GM18868 (cell line): ENCODE results near the gene SPACDR.

Source experiments
- ATAC-seq: cut with Tn5 transposase; IDR thresholded peaks from one replicate; pipeline ENCODE4 v1.9.1; 2021; ENCODE audit warnings: mild to moderate bottlenecking, moderate library complexity; ENCODE audit not compliant: unreplicated experiment

The SPACDR gene

DNA sequence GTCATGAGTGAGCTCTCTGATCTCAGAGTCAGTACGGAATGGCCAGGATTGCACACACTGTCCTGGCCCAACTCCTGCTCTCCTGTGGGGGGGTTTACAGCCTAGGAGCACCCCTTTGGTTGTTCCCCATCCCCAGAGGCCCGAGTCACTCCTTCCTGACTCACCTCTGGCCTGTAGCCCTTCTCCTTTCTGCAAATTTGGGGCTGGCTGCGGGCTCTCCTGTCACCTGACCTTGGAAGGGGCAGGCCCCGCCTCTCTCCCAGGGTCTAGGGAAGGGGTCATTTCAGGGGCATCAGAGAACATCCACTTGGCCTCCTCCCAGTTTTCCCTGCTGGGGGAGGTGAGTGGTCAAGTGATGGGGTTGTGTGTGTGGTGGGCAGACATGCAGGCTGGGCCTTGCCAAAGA lies 21.4 kb upstream of the SPACDR start:
- ATAC-seq: no peak

GRCh38 chr7:100484673-100485045 lies 20.6 kb upstream of the SPACDR start:
- no peak for ATAC-seq

DNA sequence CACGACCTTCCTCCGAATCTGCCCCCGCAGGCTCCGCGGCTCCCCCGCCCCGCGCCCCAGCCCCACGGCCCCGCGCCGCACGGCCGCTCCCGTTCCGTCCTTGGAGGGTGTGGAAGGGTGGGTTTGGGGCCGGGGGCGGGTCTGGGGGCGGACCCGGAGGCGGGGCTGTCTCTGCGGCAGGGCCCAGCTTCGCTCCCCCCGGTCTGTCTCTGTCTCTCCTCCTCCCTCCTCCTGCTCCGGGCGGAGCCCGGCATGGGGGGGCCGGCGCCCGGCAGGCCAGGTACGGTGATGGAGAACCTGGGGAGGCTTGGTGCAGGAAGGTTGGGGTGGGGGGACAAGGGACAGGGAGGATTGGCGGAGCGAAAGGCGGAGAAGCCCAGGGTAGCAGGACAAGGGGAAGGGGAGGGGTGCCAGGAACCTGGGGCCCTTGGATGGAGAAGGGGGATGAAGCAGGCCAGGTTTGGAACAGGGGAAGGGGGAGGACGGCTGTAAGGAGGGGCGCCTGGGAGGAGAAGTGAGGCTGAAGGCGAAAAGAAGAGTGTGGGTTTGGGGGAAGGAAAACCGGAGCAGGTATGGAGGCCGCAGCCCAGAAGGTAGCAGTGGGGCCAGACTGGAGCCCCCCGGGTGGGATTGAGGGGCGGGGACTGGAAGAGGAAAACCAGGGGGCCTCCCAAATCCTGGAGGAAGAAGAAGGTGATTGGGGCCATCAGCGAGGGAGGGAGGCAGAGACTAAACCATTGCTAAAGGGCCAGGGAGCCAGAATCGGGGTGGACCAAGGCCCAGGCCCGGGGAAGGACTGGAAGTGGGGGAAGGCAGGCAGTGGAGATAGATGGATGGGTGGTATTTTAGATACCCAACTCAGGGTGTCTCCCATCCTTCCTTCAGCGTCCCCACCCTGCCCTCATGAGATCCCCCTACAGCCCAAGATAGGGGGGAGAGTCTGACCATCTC lies 19.9 kb upstream of the SPACDR start, which contains the start of gene NYAP1:
TSS of gene NYAP1 (plus strand) at position 206 of the 951 bp plus-strand sequence. CDS start 1,385 bp downstream, outside the sequence.
- ATAC-seq: peak; percentile 19

DNA sequence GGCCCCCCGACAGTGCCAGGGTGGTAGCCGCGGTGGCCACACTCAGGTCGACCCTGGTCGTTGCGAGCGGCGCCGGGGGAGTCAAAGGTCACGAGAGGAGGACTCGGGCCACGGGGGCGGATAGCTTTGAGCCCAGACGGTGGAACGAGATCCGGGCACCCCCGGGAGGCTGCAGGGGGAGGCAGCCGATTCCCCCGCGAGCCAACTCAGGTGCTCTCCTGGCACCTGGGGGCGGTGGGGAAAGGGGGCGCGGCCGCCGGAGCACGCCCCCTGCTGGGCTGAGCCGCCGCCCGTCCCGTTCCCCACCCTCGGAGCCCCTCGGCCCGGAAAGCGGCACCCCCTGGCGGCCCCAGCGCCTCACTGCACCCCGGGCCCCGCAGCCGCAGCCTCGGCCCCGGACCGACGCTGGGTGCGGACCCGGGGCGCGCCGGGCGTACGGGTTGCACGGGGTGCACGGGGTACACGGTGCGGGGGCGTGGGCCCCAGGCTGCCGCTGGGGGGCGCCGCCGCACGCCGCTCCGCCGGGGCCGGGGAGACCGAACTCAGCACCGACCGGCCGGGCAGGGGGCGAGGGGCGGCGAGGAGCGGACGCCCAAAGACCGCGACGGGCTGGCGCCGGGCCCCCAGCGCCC lies 19.1 kb upstream of the SPACDR start:
- ATAC-seq: peak; percentile 61

DNA sequence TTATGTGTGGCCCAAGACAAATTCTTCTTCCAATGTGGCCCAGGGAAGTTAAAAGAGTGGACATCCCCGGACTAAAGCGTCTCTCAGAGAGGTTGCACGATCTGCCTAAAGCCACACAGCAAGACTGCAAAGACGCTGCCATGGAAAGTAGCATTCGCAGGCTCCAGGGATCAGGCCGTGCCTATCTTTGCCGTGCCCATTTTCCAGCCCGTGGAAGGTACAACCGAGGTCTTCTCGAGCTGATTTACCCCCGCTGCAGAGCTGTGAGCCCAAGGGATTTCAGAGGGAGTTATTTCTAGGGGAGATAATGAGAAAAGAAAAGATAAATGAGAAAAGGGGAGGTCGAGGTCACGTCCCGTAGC lies 18.6 kb upstream of the SPACDR start:
- no peak for ATAC-seq

GRCh38 chr7:100481466-100481865 lies 17.4 kb upstream of the SPACDR start:
- no peak for ATAC-seq

GRCh38 chr7:100478958-100479660 lies 15.0 kb upstream of the SPACDR start, which contains the start of gene TSC22D4:
TSS of gene TSC22D4 (minus strand) at chr7:100479214. CDS start at chr7:100478038, 1,176 bp downstream.
- ATAC-seq: peak; percentile 65

GRCh38 chr7:100477871-100478267 lies 13.8 kb upstream of the SPACDR start:
- ATAC-seq: no peak

DNA sequence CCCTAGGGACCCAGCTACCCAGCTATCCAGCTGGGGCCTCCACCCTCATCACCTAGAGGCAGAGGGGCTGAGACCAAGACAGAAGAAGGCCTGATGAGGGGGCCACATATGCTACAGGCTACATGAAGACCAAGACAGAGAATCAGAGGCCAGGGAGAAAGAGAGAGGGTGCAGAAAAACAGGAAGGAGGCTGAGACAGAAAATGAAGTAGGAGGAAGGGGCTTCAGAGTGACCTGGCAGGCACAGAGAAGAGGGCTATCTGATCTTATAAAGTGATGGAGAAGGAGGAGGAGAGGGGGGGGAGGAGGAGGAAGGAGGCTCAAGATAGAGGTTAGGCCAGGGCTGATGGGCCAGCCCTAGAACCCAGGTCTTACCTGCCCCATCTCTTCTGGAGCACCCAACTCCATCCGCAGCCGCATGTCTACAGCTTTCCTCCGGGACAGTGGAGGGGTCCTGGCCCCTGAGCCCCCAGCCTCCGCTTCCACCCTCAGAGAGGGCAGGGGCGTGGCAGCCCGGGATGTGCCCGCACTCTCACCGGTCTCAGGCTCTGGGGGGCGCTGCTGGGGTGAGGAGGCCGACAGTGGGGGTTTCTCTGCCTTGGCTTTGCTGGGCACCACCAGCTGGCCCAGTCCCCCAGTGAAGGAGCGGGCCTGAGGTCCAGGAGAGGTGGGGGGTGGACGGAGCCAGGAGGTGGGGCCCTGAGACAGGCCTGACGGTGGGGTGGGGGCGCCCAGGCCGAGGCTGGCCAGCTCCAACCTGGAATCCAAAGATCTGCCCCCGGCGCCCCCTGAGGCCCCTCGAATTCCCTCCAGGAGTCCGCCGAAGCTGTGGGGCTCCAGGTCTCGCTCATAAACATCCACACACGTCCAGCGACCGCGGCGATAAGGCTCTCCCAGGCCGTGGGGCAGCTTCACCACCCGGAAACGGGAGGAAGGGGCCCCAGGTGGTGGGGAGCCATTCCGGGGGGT lies 13.1 kb upstream of the SPACDR start:
- no peak for ATAC-seq

- no peak for ATAC-seq
Measured at GRCh38 chr7:100476101-100476780, 12.2 kb upstream of the SPACDR start.

DNA sequence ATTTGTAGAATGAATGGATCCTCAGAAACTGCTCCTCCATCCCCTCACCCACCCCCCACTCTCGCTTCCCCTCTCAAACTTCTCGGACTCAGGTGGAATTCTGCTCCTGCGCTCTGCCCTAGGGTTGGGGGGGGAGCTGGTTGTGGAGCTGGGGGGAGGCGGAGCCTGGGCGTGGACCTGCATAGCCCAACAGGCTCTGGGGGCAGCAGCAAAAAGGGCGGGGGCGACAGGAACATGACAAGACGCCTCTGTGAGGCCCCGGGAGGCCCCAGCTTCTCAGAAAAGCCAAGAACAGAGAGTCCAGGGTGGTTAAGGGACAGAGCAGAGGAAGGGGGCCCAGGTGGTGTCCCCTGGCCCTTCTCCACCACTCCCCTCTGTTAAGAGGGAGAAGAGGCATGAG lies 11.5 kb upstream of the SPACDR start:
- ATAC-seq: no peak

DNA sequence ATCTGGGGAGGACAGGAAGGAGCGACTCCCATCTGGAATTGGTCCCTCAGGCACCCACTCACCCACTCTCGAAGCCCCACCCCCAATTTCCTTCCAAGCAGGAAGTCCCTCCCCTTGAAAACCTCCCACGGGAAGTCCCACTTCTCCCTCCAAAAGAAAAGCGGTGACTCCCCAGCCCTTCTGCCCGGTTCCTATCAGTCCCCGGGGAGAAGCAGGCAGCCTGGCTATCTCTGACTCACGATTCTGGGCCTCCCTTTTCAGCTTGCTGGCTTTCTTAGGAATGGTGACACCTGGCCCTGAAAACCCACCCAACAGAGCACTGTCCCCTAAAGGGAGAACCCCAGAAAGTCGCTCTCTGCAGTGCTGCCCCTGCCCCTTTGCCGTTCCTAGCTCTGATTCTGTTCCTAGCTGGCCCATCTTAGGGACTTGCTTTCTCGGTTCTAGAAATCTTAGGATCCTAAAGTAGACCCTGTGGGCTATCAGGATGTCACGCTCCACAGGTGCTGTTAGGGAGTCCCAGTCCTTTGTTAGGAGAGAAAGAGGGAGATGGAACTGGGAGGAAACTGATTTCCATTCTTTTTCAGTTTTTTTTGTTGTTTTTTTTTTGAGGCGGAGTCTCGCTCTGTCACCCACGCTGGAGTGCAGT lies 8.9 kb upstream of the SPACDR start:
- ATAC-seq: no peak

GRCh38 chr7:100472121-100472851 lies 8.2 kb upstream of the SPACDR start:
- no peak for ATAC-seq

DNA sequence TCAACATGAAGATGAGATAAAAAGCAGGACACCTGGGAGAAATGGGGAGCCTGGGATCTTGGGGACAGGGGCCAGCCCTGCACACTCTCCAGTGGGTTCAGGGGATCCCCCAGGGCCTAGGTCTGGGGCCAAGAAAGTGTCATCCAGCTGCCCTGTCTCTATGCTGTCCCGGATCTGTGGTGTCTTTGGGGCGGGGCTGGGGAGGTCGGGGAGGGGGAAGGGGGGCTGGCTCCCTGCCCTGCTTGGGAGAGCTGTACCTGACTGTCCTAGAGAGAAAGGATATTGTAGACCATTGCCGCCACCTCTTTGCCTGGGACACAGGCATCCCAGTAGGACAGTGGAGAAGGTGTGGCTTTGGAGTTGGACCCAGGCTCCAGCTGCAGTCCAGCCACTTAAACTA lies 7.0 kb upstream of the SPACDR start:
- ATAC-seq: no peak

- ATAC-seq: no peak
Measured at GRCh38 chr7:100469227-100470044, 5.4 kb upstream of the SPACDR start.

GRCh38 chr7:100467638-100468373 lies 3.7 kb upstream of the SPACDR start:
- ATAC-seq: no peak
